Activated T-cell treated with anti-CD3 and anti-CD28 coated beads, Interleukin-2, amount 50 U/mL, for 72 hours (primary cell): Measurements from ENCODE around the gene GRID2. TPM values are rescaled to one million over a fixed set of nuclear protein-coding genes. Genes with fewer than 3 reads are reported as not detected.

Experiments
- ATAC-seq, 2 donors: fragments of 150-1000 bp; cut with Tn5 transposase; replicated peaks in 1 of 2; 2 replicates each; pipeline ENCODE4 v1.10.0; 2021; ENCODE audit warnings: moderate library complexity in 2 of 2, mild to moderate bottlenecking in 1 of 2
- DNase-seq, 2 donors: peaks; one replicate each; pipeline ENCODE4 v3.0.0; 2021 to 2022; ENCODE audit warnings: mixed read lengths in 1 of 2
- H3K27ac Mint-ChIP-seq: one replicate; pipeline ENCODE4 v1.8.0; 2022; ENCODE audit warnings: mild to moderate bottlenecking, moderate library complexity, mixed read lengths
- H3K27me3 Mint-ChIP-seq: one replicate; pipeline ENCODE4 v1.8.0; 2022; ENCODE audit warnings: low read depth, mixed read lengths
- H3K36me3 Mint-ChIP-seq, 2 donors: one replicate each; pipeline ENCODE4 v1.8.0; 2022; ENCODE audit warnings: mixed read lengths in 2 of 2, mild to moderate bottlenecking in 1 of 2; ENCODE audit not compliant: insufficient read depth in 2 of 2
- H3K4me1 Mint-ChIP-seq: one replicate; pipeline ENCODE4 v1.8.0; 2022; ENCODE audit warnings: low read depth, mixed read lengths
- H3K4me3 Mint-ChIP-seq, 2 donors: one replicate each; pipeline ENCODE4 v1.8.0; 2022; ENCODE audit warnings: mild to moderate bottlenecking in 2 of 2, mixed read lengths in 2 of 2, moderate library complexity in 2 of 2
- H3K9me3 Mint-ChIP-seq, 2 donors: one replicate each; pipeline ENCODE4 v1.8.0; 2022; ENCODE audit warnings: mixed read lengths in 2 of 2
- total RNA-seq, 2 donors: library from RNA; stranded (reverse); gene quantifications; one replicate each; pipeline ENCODE4 v1.2.3, GENCODE V29; 2022

The GRID2 gene
- total RNA-seq, 2 donors from 2014 or later, result not detected

- Mint-ChIP-seq H3K4me3 (no peak overlapping the region), H3K36me3 (no peaks in the 10 kb centered on the region), H3K4me1 (no peaks in the 10 kb centered on the region), H3K27me3 (no peaks in the 10 kb centered on the region), H3K9me3 (peaks cover 2 to 5% of the 10 kb centered on the region in 2 donors), H3K27ac (no peak overlapping the region)
- DNase-seq, result no peak
- ATAC-seq, result no peak
Measured at GRCh38 chr4:92634882-92635281, 331.1 kb downstream of the GRID2 start.

DNA sequence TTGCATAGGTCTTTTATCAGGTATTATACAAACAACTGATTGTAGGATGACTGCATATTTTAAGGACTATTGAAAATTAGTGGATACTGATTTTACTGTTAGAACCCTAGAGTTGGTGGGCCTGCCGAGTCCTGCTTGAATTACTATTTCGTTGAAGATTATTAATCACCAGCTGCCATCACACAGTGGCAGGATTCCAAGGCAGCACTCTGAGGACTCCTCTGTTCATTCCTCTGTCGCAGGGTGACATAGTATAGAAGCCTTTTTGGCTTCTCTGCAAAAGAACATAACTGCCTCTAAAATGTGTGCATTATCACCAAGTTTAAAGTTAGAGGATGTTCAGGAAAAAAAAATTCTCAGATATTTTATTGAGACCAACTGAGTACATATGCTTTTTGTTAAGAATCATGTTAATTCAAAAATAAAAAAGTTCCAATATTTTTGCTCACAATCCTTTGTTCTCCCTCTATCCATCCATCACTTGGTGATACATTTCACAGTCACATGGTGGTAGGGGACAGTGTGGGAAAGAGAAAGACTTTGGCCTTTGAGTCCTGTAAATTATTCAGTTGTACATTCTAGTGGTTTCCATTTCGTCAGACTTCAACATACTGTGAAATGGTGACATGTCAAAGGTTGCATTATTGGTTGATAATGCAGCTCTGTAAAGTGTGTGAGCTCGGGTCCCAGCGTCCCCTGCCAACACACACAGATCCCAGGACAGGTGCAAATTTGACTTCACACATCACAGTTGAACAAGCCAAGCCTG is 332.5 kb downstream of the GRID2 start:
- H3K36me3 Mint-ChIP-seq, result no peaks in the 10 kb centered on the region
- H3K9me3 Mint-ChIP-seq, result peaks cover 0 to 3% of the 10 kb centered on the region in 2 donors
- no peaks in the 10 kb centered on the region for H3K27me3 Mint-ChIP-seq
- no peak overlapping the region for H3K4me3 Mint-ChIP-seq
- DNase-seq (no peak), ATAC-seq (no peak)
- H3K4me1 Mint-ChIP-seq, result no peaks in the 10 kb centered on the region
- no peak overlapping the region for H3K27ac Mint-ChIP-seq

DNA sequence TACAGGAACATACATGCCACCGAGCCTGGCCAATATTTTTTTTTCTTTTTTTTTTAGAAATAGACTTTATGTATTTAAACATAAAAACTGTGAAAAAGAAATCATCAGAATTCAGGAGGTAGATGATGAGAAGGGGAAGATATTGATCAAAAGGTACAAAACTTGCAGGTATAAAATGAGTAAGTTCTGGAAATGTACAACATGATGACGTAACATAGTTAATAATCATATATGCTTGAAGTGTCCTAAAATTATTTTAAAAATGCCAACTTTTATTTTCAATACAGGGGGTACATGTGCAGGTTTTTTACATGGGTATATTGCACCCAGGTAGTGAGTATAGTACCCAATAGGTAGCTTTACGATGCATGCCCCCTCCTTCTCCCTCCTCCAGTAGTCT is 337.6 kb downstream of the GRID2 start:
- no peak overlapping the region for H3K4me3 Mint-ChIP-seq
- H3K27ac Mint-ChIP-seq, result no peak overlapping the region
- DNase-seq (no peak), ATAC-seq (no peak)
- no peaks in the 10 kb centered on the region for H3K27me3 Mint-ChIP-seq
- no peaks in the 10 kb centered on the region for H3K36me3 Mint-ChIP-seq
- peaks cover 2% of the 10 kb centered on the region in 2 donors for H3K9me3 Mint-ChIP-seq
- no peaks in the 10 kb centered on the region for H3K4me1 Mint-ChIP-seq

DNA sequence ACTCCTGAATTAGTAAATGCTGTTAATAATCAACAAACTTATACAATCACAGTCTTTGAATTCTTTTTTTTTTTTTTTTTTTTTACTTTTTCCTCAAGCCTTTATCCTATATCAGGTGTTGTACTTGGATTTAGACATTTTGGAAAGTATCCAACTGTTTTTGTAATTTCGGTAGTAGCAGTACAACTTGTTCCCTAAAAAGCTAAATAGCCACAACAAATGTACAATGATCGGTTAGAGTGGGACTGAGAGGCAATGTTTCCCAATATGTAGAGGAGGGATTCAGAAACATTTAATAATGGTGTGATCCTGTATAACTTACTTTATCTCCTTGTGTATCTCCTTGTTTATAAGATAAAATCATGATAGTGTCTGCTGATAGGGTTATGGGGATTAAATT is 343.1 kb downstream of the GRID2 start:
- ATAC-seq, result no peak
- Mint-ChIP-seq H3K36me3 (no peaks in the 10 kb centered on the region), H3K9me3 (peaks cover 2 to 4% of the 10 kb centered on the region in 2 donors), H3K4me1 (no peaks in the 10 kb centered on the region), H3K27ac (no peak overlapping the region), H3K27me3 (no peaks in the 10 kb centered on the region), H3K4me3 (no peak overlapping the region)
- DNase-seq, result no peak

DNA sequence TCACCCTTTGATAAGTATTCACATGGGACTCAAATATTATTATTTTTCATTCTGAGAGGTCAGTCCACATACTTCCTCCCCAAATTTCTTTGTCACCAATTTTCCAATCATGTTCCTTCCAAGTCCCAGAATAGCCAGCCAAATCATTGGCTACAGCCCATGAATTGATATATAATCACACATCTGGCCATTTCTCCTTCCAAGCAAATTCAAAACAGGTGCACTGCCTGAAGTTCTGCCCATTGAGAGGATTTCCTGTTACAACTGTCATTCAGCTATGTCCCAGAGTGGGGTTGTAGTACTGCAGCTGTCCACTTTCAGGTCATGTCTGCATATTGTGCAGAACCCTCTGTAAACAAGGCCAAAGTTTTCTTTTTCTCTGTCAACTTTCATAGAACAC is 347.8 kb downstream of the GRID2 start:
- Mint-ChIP-seq H3K9me3 (peaks cover 0 to 4% of the 10 kb centered on the region in 2 donors), H3K27me3 (no peaks in the 10 kb centered on the region), H3K4me1 (no peaks in the 10 kb centered on the region), H3K27ac (no peak overlapping the region), H3K4me3 (no peak overlapping the region), H3K36me3 (no peaks in the 10 kb centered on the region)
- DNase-seq, result no peak
- no peak for ATAC-seq

DNA sequence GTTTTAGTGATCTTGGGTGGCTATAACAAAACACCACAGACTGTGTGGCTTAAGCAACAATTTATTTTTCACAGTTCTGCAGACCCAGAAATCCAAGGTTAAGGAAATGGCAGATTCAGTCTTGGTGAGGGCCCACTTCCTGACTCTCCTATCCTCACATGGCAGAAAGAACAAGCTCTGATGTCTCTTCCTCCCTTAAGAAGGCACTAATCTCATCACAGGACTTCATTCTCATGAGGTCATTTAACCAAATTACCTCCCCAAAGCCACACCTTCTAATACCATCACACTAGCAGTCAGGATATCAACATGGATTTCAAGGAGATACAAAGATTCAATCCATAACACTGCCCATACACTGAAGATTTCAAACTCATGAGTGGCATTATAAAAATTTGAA is 350.3 kb downstream of the GRID2 start:
- Mint-ChIP-seq H3K4me1 (no peaks in the 10 kb centered on the region), H3K4me3 (no peak overlapping the region), H3K27ac (no peak overlapping the region), H3K27me3 (no peaks in the 10 kb centered on the region), H3K36me3 (no peaks in the 10 kb centered on the region), H3K9me3 (peaks cover 0 to 4% of the 10 kb centered on the region in 2 donors)
- no peak for ATAC-seq
- DNase-seq, result no peak

DNA sequence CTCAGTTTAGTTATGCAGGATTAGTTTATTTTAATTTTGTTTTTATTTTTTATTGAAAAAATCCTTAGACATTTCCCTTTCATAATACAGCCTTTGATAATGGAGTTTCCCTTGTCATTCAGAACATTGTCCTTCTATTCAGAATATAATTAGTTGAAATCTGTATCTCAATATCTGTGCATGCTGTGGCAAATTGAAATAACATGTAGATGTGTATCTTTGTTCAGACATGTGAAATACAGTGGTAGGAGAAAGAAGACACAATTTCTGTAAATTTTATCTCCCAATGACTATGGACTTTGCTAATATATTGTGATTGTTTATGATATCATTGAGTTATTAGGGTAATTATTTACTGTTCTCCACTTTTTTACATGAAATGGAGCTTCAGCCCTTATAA is 353.9 kb downstream of the GRID2 start:
- DNase-seq (no peak), ATAC-seq (no peak)
- Mint-ChIP-seq H3K36me3 (no peaks in the 10 kb centered on the region), H3K27ac (no peak overlapping the region), H3K4me3 (no peak overlapping the region), H3K4me1 (no peaks in the 10 kb centered on the region), H3K9me3 (peaks cover 0 to 2% of the 10 kb centered on the region in 2 donors), H3K27me3 (no peaks in the 10 kb centered on the region)

DNA sequence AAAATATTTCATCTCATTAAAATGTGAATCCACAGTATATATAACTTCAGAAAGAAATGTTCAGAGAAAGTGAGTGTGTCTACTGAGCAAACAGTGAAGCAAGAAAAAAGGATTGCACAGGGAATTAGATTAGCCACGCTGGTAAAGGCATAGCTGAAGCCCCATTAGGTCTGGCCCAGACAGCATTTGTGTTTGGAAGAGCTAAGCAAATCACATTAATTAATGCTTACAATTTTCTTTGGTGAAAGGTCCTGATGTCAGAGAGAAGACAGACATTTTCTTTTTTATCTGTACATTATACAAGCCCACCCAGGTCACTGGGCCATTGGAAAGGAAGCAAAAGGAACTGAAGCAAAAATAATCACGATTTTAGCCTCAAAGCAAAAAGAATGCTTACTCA is 354.6 kb downstream of the GRID2 start:
- Mint-ChIP-seq H3K27me3 (no peaks in the 10 kb centered on the region), H3K4me1 (no peaks in the 10 kb centered on the region), H3K36me3 (no peaks in the 10 kb centered on the region), H3K27ac (no peak overlapping the region), H3K9me3 (peaks cover 0 to 2% of the 10 kb centered on the region in 2 donors), H3K4me3 (no peak overlapping the region)
- DNase-seq (no peak), ATAC-seq (no peak)

- Mint-ChIP-seq H3K9me3 (peaks cover 4% of the 10 kb centered on the region in 2 donors), H3K27ac (no peak overlapping the region), H3K4me1 (no peaks in the 10 kb centered on the region), H3K4me3 (no peak overlapping the region), H3K27me3 (no peaks in the 10 kb centered on the region), H3K36me3 (no peaks in the 10 kb centered on the region)
- DNase-seq (no peak), ATAC-seq (no peak)
Measured at GRCh38 chr4:92677805-92678204, 374.0 kb downstream of the GRID2 start.

- Mint-ChIP-seq H3K4me1 (no peaks in the 10 kb centered on the region), H3K9me3 (peaks cover 4 to 6% of the 10 kb centered on the region in 2 donors), H3K27ac (no peak overlapping the region), H3K36me3 (no peaks in the 10 kb centered on the region), H3K4me3 (no peak overlapping the region), H3K27me3 (no peaks in the 10 kb centered on the region)
- DNase-seq, result no peak
- no peak for ATAC-seq
Measured at GRCh38 chr4:92678292-92678691, 374.5 kb downstream of the GRID2 start.

GRCh38 chr4:92679149-92679548 is 375.4 kb downstream of the GRID2 start:
- Mint-ChIP-seq H3K9me3 (peaks cover 4 to 6% of the 10 kb centered on the region in 2 donors), H3K27me3 (no peaks in the 10 kb centered on the region), H3K36me3 (no peaks in the 10 kb centered on the region), H3K4me3 (no peak overlapping the region), H3K4me1 (no peaks in the 10 kb centered on the region), H3K27ac (no peak overlapping the region)
- ATAC-seq (no peak), DNase-seq (no peak)

DNA sequence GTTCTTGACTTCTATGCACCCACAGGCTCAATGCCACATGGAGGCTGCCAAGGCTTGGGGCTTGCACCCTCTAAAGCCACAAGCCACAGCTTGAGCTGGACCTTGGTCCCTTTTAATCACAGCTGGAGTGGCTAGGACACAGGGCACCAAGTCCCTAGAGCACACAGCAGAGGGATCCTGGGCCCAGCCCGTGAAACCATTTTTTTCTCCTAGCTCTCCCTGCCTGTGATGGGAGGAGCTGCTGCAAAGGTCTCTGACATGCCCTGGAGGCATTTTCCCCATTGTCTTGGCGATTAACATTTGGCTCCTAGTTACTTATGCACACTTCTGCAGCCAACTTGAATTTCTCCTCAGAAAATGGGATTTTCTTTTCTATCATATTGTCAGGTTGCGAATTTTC is 410.9 kb downstream of the GRID2 start:
- no peaks in the 10 kb centered on the region for H3K4me1 Mint-ChIP-seq
- peaks cover 6 to 7% of the 10 kb centered on the region in 2 donors for H3K9me3 Mint-ChIP-seq
- H3K36me3 Mint-ChIP-seq, result no peaks in the 10 kb centered on the region
- DNase-seq (no peak), ATAC-seq (no peak)
- H3K27ac Mint-ChIP-seq, result no peak overlapping the region
- H3K27me3 Mint-ChIP-seq, result no peaks in the 10 kb centered on the region
- H3K4me3 Mint-ChIP-seq, result no peak overlapping the region

GRCh38 chr4:92733231-92733630 is 429.5 kb downstream of the GRID2 start:
- Mint-ChIP-seq H3K36me3 (no peaks in the 10 kb centered on the region), H3K27me3 (no peaks in the 10 kb centered on the region), H3K4me1 (no peaks in the 10 kb centered on the region), H3K4me3 (no peak overlapping the region), H3K9me3 (peaks cover 0 to 2% of the 10 kb centered on the region in 2 donors), H3K27ac (no peak overlapping the region)
- no peak for ATAC-seq
- no peak for DNase-seq

GRCh38 chr4:92735025-92735665 is 431.4 kb downstream of the GRID2 start:
- Mint-ChIP-seq H3K36me3 (no peaks in the 10 kb centered on the region), H3K9me3 (peaks cover 0 to 2% of the 10 kb centered on the region in 2 donors), H3K4me3 (no peak overlapping the region), H3K27me3 (no peaks in the 10 kb centered on the region), H3K4me1 (no peaks in the 10 kb centered on the region), H3K27ac (no peak overlapping the region)
- ATAC-seq, result no peak
- DNase-seq, result no peak
